Urinary bladder (tissue), 4 donors: ENCODE data around the gene MYH11. TPM values are rescaled to one million over a fixed set of nuclear protein-coding genes. Genes with fewer than 3 reads are reported as not detected.
"Not testable (repeated sequence)": the region's sequence is repeated elsewhere in the genome, so short reads cannot be mapped to it uniquely, and the experiment has no call there.

Source experiments
- DNase-seq: peaks from one replicate; pipeline ENCODE4 v3.0.0-alpha.2; 2015; ENCODE audit errors: extremely low spot score
- H3K27ac ChIP-seq: one replicate; pipeline ENCODE4 v1.5.1; 2013; ENCODE audit warnings: low read depth, mild to moderate bottlenecking, moderate library complexity
- H3K36me3 ChIP-seq: one replicate; pipeline ENCODE4 v1.6.1; 2013; ENCODE audit warnings: mild to moderate bottlenecking, moderate library complexity; ENCODE audit not compliant: insufficient read depth
- H3K4me1 ChIP-seq: one replicate; pipeline ENCODE4 v1.6.1; 2013; ENCODE audit warnings: mild to moderate bottlenecking, moderate library complexity; ENCODE audit not compliant: insufficient read depth
- H3K4me3 ChIP-seq: one replicate; pipeline ENCODE4 v1.5.1; 2013; ENCODE audit warnings: low read depth, low read length
- WGBS: extraction: QIAGEN DNeasy Blood & Tissue Kit; methylation state at CpG from one replicate; pipeline ENCODE4 v1.1.7; 2013; 5-methylcytosine and 5-hydroxymethylcytosine counted together
- polyA plus RNA-seq: library from polyadenylated mRNA; stranded (reverse); fragments of 200-250 nt; gene quantifications from one replicate; pipeline ENCODE4 v1.2.3, GENCODE V29; 2013
- total RNA-seq: library from RNA; depleted of rRNA; stranded (reverse); fragments of >200 nt; gene quantifications from one replicate; pipeline ENCODE4 v1.2.3, GENCODE V29; 2014
- donor health status: healthy with polysubstance abuse.
- donor health status: healthy.

The MYH11 gene
- total and polyA plus RNA-seq, 2 donors, result 1,069 to 5,010 TPM

DNA sequence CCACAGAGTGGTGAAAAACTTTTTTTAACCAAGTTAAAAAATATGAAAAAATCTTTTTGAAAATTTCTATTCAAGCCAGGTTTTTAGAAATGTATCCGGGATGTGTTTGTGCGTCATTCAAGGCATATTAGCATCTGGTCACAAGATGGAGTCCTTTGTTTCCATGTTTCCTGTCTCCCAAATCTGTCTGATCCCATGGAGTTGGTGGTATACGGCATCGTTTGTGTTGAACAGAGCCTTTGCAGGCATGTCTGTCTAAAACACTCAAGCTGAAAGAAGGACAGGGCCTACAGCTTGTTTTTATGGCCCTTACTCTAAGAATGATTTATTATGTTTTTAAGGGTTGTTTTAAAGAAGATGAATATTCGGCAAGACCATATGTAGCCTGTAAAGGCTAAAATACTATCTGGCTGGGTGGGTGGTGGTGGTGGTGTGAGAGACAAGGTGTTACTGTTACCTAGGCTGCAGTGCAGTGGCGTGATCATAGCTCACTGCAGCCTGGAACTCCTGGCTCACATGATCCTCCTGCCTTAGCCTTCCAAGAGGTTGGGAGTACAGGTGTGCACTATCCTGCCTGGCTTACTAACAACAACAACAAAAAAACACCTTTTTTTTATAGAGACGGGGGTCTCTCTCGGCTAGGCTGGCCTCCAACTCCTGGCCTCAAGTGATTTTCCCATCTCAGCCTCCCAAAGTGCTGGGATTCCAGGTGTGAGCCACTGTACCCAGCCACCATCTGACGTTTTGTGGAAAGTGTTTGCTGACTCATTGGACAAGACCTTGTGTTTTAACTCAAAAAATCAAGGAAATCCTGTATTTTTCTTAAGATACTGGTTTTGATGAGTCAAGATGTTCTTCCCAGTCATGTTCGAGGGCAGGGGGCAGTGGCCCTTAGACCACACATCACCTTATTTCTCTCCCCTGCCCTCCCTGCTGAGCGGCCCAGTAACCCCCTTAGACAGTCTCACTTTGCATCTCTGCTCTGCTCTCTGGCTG lies 154.6 kb downstream of the MYH11 start:
- DNase-seq, result no peak
- Histone ChIP-seq H3K36me3 (peaks cover 5% of the 10 kb centered on the region), H3K4me1 (no peaks in the 10 kb centered on the region), H3K27ac (no peak overlapping the region), H3K4me3 (no peak overlapping the region)
- 49% methylated on average over 11 of the region's 11 CpGs for WGBS

DNA sequence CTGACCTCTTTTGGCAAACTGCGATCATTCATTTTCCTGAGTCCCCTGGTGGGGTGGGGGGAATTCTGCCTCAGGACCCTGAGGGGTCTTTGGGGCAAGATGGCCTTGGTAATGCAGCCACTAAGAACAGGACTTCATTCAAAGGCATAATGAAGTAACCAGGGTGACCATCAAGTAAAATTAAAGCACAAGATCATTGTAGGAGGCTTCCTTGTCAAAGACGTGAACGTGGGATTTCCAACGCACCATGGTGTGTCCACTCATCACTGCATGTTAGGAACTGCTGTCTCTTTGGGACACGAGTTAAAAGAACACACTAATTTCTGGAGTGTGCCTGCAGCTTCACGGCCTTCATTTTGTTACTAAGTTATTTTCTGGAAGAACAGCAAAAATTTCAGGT lies 155.5 kb downstream of the MYH11 start:
- Histone ChIP-seq H3K4me1 (no peaks in the 10 kb centered on the region), H3K27ac (no peak overlapping the region), H3K4me3 (no peak overlapping the region), H3K36me3 (peaks cover 9% of the 10 kb centered on the region)
- 64% methylated on average over 6 of the region's 6 CpGs for WGBS
- no peak for DNase-seq

DNA sequence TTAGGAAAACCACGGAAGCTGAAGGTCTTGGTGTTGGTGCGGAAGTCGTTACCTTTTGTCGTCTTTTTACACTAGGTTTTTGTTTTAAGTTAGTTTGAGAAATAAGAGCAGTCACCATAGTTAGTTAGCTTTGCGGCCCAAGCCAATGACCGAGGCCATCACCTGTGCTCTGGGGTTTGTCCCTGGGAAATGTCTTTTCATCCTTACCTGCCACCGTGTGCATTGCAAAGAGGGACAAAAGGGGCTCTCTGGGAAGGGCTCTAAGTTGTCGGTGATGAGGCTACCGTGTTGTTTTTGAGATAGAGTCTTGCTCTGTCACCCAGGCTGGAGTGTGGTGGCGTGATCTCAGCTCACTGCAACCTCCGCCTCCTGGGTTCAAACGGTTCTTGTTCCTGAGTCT lies 157.0 kb downstream of the MYH11 start:
- WGBS, result 96% methylated on average over 12 of the region's 12 CpGs
- H3K4me1 ChIP-seq, result no peaks in the 10 kb centered on the region
- H3K27ac ChIP-seq, result no peak overlapping the region
- H3K4me3 ChIP-seq, result no peak overlapping the region
- peaks cover 9% of the 10 kb centered on the region for H3K36me3 ChIP-seq
- DNase-seq, result no peak

DNA sequence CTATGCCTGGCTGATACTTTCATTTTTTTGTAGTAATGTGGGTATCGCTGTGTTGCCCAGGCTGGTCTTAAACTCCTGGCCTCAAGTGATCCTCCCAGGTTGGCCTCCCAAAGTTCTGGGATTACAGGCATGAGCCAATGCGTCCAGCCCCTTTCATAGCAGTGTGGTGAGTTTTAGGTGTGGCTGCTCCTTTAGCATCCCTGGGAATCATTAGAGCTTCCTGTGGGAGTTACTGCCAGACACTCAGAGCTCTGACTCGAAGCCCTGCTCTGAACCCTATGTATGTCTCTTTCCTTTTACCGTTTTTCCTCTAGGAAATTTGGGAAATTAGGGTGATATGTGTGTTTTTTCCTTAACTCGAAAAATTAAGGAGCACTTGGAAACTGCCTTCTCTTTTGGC lies 162.3 kb downstream of the MYH11 start:
- no peak overlapping the region for H3K27ac ChIP-seq
- peaks cover 7% of the 10 kb centered on the region for H3K36me3 ChIP-seq
- WGBS, result 90% methylated on average over 5 of the region's 5 CpGs
- no peaks in the 10 kb centered on the region for H3K4me1 ChIP-seq
- no peak overlapping the region for H3K4me3 ChIP-seq
- DNase-seq, result no peak

DNA sequence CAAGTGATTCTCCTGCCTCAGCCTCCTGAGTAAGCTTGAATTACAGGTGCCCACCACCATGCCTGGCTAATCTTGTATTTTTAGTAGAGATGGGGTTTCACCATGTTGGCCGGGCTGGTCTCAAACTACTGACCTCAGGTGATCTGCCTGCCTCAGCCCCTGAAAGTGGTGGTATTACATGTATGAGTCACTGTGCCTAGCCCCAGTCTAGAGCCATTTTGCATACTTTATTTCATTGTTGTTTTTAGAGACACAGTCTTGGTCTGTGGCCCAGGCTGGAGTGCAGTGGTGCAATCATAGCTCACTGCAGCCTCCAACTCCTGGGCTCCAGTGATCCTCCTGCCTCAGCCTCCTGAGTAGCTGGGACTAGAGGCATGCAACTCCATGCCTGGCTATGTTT lies 164.3 kb downstream of the MYH11 start:
- WGBS, result 98% methylated on average over 1 of the region's 1 CpG
- DNase-seq, H3K36me3 ChIP-seq, H3K4me3 ChIP-seq, H3K4me1 ChIP-seq, H3K27ac ChIP-seq: not testable (repeated sequence)

DNA sequence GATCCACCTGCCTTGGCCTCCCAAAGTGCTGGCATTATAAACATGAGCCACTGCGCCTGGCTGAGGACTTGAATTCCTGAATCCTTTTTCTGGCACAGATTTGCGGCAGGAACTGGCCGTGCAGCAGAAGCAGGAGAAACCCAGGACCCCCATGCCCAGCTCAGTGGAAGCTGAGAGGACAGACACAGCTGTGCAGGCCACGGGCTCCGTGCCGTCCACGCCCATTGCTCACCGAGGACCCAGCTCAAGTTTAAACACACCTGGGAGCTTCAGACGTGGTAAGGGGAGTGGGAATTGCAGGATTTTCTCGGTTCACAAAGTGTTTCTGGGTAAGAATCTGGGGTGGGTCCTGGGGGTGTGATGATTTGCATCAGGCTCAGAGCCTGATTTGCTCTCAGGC lies 165.8 kb downstream of the MYH11 start:
- H3K27ac ChIP-seq, result no peak overlapping the region
- no peak overlapping the region for H3K4me3 ChIP-seq
- H3K36me3 ChIP-seq, result no peaks in the 10 kb centered on the region
- no peak for DNase-seq
- 92% methylated on average over 10 of the region's 10 CpGs for WGBS
- no peaks in the 10 kb centered on the region for H3K4me1 ChIP-seq

DNA sequence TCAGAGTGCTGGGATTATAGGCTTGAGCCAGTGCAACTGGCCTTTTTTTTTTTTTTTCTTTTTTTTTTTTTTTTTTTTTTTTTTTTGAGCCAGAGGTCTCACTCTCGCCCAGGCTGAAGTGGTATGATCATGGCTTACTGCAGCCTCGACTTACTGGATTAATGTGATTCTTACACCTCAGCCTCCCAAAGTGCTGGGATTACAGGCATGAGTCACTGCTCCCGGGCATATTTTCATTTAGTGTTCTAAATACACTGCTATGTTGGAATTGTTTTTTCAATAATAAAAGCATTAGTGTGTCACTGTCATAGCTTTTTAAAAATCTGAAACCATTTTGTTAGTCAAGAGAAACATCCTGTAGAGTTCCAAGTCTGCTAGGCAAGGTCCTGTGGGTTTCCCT lies 166.5 kb downstream of the MYH11 start:
- H3K4me1 ChIP-seq, result no peaks in the 10 kb centered on the region
- H3K4me3 ChIP-seq, result no peak overlapping the region
- no peak for DNase-seq
- no peaks in the 10 kb centered on the region for H3K36me3 ChIP-seq
- 80% methylated on average over 3 of the region's 3 CpGs for WGBS
- no peak overlapping the region for H3K27ac ChIP-seq

DNA sequence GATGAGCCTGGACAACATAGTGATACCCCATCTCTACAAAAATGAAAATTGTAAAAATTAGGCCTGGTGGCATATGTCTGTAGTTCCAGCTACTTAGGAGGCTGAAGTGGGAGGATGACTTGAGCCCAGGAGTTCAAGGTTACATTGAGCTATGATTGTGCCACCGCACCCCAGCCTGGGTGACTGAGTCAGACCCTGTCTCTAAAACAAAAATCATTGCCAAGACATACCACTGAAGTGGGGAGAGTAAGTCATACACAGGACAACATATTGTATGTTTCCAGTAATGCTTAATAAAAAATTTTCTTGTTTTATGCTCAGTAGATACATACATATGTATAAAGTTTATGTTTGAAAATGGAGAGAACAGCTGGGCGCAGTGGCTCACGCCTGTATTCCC lies 167.5 kb downstream of the MYH11 start:
- no peak overlapping the region for H3K27ac ChIP-seq
- H3K36me3 ChIP-seq, result no peaks in the 10 kb centered on the region
- no peak for DNase-seq
- 98% methylated on average over 3 of the region's 3 CpGs for WGBS
- H3K4me1 ChIP-seq, result no peaks in the 10 kb centered on the region
- H3K4me3 ChIP-seq, result no peak overlapping the region

DNA sequence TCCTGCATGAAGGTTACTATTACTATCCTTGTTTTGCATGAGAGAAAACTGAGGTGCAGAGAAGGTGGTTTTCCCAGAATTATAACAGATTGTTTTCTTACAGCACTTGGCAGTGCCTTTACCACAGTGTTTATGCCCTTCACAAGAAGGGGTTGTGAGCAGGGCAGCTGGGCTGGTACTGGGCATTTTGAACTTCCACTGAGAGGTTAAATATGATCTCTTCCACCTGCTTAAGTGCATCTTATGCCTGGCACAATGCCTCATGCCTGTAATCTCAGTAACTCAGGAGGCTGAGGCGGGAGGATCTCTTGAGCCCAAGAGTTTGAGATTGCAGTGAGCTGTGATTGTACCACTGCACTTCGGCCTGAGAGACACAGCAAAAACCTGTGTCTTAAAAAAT lies 170.5 kb downstream of the MYH11 start:
- Histone ChIP-seq H3K4me3 (no peak overlapping the region), H3K27ac (no peak overlapping the region), H3K36me3 (no peaks in the 10 kb centered on the region), H3K4me1 (no peaks in the 10 kb centered on the region)
- 94% methylated on average over 2 of the region's 2 CpGs for WGBS
- DNase-seq, result no peak

DNA sequence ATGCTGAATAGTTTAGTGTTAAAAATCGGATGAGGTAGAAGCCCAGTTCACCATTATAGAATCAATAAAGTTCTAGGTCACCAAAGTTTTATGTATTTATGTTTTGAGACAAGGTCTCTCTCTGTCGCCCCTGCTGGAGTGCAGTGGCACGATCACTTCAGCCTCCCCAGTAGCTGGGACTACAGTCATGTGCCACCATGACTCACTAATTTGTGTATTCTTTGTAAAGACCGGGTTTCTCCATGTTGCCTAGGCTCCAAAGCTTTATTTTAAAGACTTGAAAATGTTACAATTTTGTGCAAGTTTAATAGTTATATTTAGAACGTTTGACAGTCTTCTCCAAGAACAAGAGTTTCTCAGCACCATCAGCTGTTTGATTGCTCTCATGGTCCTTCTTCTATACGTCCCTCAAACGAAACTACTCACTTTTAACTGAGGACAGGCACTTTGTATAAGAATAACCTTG lies 174.7 kb downstream of the MYH11 start:
- no peak overlapping the region for H3K27ac ChIP-seq

DNA sequence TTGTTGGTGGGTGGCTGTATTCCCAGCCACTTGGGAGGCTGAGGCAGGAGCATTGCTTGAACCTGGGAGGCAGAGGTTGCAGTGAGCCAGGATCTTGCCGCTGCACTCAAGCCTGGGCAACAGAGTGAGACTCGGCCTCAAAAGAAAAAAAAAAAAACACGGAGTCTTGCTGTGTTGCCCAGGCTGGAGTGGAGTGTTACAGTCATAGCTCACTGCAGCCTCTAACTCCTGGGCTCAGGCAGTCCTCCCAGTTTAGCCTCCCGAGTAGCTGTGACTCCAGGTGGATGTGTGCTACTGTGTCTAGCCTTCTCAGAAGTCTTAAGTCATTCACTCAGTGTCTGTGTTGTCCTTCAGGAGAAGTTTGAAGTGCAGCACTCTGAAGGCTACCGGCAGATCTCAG lies 179.4 kb downstream of the MYH11 start:
- H3K27ac ChIP-seq, result no peak overlapping the region
- peaks cover 2% of the 10 kb centered on the region for H3K36me3 ChIP-seq
- DNase-seq, result no peak
- H3K4me1 ChIP-seq, result peaks cover 1% of the 10 kb centered on the region
- no peak overlapping the region for H3K4me3 ChIP-seq
- 99% methylated on average over 5 of the region's 5 CpGs for WGBS

More for the DNA sequence above, 174.7 kb downstream of the MYH11 start:
- Histone ChIP-seq H3K4me1 (no peaks in the 10 kb centered on the region), H3K36me3 (peaks cover 2% of the 10 kb centered on the region), H3K4me3 (no peak overlapping the region)
- DNase-seq, result no peak
- WGBS, result 59% methylated on average over 7 of the region's 7 CpGs

DNA sequence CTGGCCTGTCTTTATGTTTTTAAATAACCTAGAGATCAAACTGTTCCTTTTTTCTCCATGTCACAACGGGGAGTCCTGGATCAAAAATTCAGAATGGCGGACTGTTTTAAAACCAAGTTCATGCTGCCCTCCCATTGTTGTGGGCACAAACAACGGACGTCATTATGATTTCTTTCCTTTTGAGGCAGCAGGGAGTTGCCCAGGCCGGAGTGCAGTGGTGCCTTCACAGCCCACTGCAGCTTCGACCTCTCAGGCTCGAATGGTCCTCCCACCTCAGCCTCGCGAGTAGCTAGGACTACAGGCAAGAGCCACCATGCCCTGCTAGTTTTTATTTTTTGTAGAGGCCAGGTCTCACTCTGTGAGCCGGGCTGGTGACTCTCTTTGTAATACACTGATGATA lies 180.3 kb downstream of the MYH11 start:
- WGBS, result 82% methylated on average over 10 of the region's 10 CpGs
- Histone ChIP-seq H3K4me1 (peaks cover 1% of the 10 kb centered on the region), H3K4me3 (no peak overlapping the region), H3K27ac (no peak overlapping the region), H3K36me3 (peaks cover 2% of the 10 kb centered on the region)
- no peak for DNase-seq

DNA sequence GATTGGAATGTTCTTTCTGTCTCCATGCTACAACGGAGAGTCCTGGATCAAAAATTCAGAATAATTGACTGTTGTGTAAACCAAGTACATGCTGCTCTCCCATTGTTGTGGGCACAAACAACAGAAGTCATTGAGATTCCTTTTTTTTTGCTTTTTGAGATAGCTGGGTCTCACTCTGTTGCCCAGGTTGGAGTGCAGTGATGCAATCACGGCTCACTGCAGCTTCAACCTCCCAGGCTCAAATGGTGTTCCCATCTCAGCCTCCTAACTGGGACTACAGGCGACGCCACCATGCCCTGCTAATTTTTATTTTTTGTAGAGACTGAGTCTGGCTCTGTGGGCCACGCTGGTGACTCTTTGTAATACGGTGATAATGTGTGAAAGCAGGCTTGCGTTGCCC lies 182.3 kb downstream of the MYH11 start:
- Histone ChIP-seq H3K36me3 (peaks cover 2% of the 10 kb centered on the region), H3K4me1 (peaks cover 1% of the 10 kb centered on the region), H3K4me3 (no peak overlapping the region), H3K27ac (no peak overlapping the region)
- DNase-seq, result no peak
- 97% methylated on average over 7 of the region's 7 CpGs for WGBS

DNA sequence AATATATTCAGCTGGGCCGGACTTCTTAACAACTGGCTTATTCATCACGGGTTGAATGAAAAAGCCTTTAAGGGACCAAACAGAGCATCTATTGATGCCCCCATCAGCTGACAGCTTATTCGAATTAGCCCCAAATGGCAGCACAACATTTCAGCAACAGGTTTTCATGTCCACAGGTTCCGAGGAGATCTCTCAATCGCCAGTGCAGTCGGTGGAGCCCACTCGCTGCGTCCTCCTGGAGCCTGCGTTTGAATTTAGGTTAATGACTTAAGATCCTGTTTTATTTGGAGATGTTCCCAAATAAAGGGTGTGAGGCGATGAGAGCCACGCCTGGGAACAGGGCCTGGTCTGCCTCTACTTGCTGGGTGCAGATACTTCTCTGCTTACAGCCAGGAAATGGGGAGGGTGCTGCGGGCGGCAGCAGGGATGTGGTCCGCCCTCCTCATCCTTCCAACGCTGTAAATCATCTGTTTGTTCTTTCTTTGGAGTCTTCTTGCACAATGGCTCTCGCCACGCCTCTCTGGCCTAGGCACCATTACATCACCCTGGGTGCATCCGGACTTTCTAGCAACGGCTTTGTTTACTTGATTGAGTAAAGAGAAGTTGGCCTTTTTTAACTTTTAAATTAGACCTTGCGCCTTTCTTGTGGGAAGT lies 184.2 kb downstream of the MYH11 start:
- Histone ChIP-seq H3K4me1 (peaks cover 1% of the 10 kb centered on the region), H3K36me3 (no peaks in the 10 kb centered on the region), H3K27ac (peak overlapping the region; percentile 90), H3K4me3 (no peak overlapping the region)
- DNase-seq, result peak; percentile 89
- 14% methylated on average over 20 of the region's 20 CpGs for WGBS
